GM18511 (cell line): ENCODE data around the gene PFKFB2.

Experiments used
- ATAC-seq: cut with Tn5 transposase; IDR thresholded peaks from one replicate; pipeline ENCODE4 v1.9.1; 2021; ENCODE audit warnings: mild to moderate bottlenecking, moderate library complexity; ENCODE audit not compliant: unreplicated experiment

PFKFB2 gene

GRCh38 chr1:207052911-207053769 is at the start of gene PFKFB2:
PFKFB2 (plus strand) TSS chr1:207053275; CDS start chr1:207054718, 1,443 bp downstream.
- ATAC-seq = peak; percentile 83

GRCh38 chr1:207004931-207005830 is 47.9 kb upstream of the PFKFB2 start:
- ATAC-seq = no peak

GRCh38 chr1:207006083-207006482 is 47.0 kb upstream of the PFKFB2 start:
- ATAC-seq = no peak

- ATAC-seq = no peak
These were observed 46.2 kb upstream of the PFKFB2 start for GRCh38 chr1:207006914-207007313.

- ATAC-seq = no peak
These were observed 45.6 kb upstream of the PFKFB2 start for GRCh38 chr1:207007352-207008033.

- ATAC-seq = no peak
These were observed 43.8 kb upstream of the PFKFB2 start for GRCh38 chr1:207009182-207009850.

- ATAC-seq = no peak
These were observed 43.1 kb upstream of the PFKFB2 start for GRCh38 chr1:207009945-207010344.

GRCh38 chr1:207010726-207011125 is 42.3 kb upstream of the PFKFB2 start:
- ATAC-seq = no peak

- no peak for ATAC-seq
These were observed 39.6 kb upstream of the PFKFB2 start for GRCh38 chr1:207013321-207014085.

- ATAC-seq = no peak
These were observed 38.3 kb upstream of the PFKFB2 start for GRCh38 chr1:207014728-207015127.

- ATAC-seq = no peak
These were observed 37.3 kb upstream of the PFKFB2 start for GRCh38 chr1:207015791-207016190.

GRCh38 chr1:207017615-207018559 is 35.2 kb upstream of the PFKFB2 start:
- no peak for ATAC-seq

GRCh38 chr1:207018707-207019106 is 34.4 kb upstream of the PFKFB2 start:
- no peak for ATAC-seq

GRCh38 chr1:207019161-207019560 is 33.9 kb upstream of the PFKFB2 start:
- no peak for ATAC-seq

- ATAC-seq = no peak
These were observed 33.4 kb upstream of the PFKFB2 start for GRCh38 chr1:207019661-207020060.

- no peak for ATAC-seq
These were observed 32.9 kb upstream of the PFKFB2 start for GRCh38 chr1:207020065-207020708.

- ATAC-seq = no peak
These were observed 32.4 kb upstream of the PFKFB2 start for GRCh38 chr1:207020709-207021107.

- ATAC-seq = no peak
These were observed 31.8 kb upstream of the PFKFB2 start for GRCh38 chr1:207021139-207021861.
